Stomach (tissue), 4 donors: Measurements from ENCODE around the gene SLC30A5.
"Not testable (repeated sequence)": the region's sequence is repeated elsewhere in the genome, so short reads cannot be mapped to it uniquely, and the experiment has no call there.

Source experiments
- EP300 ChIP-seq: sonication (generic); formaldehyde crosslinking; IDR thresholded peaks from one replicate; pipeline ENCODE4 v1.6.1; 2017; ENCODE audit warnings: antibody characterized with exemption
- POLR2A ChIP-seq, 4 donors: fragments of 450-650 bp; IDR thresholded peaks; one replicate each; pipeline ENCODE4 v1.6.1; 2016; ENCODE audit warnings: antibody characterized with exemption in 4 of 4, control low read depth in 2 of 4, mild to moderate bottlenecking in 1 of 4, moderate library complexity in 1 of 4
- POLR2AphosphoS5 ChIP-seq, 3 donors: sonication (generic); formaldehyde crosslinking; IDR thresholded peaks; one replicate each; pipeline ENCODE4 v1.6.1; 2016; ENCODE audit warnings: antibody characterized with exemption in 3 of 3
- TF ChIP-seq, protein P1 (sequence below), 7 experiments: fragments of 450-650 bp in 4 of 7; fragments of 200-600 bp in 3 of 7; sonication (generic) in 3 of 7; IDR thresholded peaks; one replicate each; pipeline ENCODE4 v1.5.1; 2016 to 2019; ENCODE audit warnings: antibody characterized with exemption in 7 of 7, control low read depth in 2 of 7, mild to moderate bottlenecking in 1 of 7

DNA sequence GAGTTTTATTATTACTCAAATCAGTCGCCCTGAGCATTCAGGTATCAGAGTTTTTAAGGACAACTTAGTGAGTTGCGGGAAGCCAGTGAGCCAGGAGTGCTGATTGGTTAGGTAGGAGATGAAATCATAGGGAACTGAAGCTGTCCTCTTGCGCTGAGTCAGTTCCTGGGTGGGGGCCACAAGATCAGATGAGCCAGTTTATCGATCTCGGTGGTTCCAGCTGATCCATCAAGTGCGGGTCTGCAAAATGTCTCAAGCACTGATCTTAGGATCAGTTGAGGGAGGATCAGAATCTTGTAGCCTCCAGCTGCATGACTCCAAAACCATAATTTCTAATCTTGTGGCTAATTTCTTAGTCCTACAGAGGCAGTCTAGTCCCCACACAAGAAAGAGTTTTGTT, 48.6 kb upstream of the SLC30A5 start:
- TF ChIP-seq, protein P1, sequence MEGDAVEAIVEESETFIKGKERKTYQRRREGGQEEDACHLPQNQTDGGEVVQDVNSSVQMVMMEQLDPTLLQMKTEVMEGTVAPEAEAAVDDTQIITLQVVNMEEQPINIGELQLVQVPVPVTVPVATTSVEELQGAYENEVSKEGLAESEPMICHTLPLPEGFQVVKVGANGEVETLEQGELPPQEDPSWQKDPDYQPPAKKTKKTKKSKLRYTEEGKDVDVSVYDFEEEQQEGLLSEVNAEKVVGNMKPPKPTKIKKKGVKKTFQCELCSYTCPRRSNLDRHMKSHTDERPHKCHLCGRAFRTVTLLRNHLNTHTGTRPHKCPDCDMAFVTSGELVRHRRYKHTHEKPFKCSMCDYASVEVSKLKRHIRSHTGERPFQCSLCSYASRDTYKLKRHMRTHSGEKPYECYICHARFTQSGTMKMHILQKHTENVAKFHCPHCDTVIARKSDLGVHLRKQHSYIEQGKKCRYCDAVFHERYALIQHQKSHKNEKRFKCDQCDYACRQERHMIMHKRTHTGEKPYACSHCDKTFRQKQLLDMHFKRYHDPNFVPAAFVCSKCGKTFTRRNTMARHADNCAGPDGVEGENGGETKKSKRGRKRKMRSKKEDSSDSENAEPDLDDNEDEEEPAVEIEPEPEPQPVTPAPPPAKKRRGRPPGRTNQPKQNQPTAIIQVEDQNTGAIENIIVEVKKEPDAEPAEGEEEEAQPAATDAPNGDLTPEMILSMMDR (IDR thresholded peaks at IDR 0.05): not testable (repeated sequence)
- not testable (repeated sequence) for TF ChIP-seq POLR2AphosphoS5 (IDR thresholded peaks at IDR 0.05); POLR2A (IDR thresholded peaks at IDR 0.05); EP300
